Neural progenitor cell (in vitro differentiated cells): ENCODE results near the gene RNF26. TPM values are rescaled to one million over a fixed set of nuclear protein-coding genes. Genes with fewer than 3 reads are reported as not detected.
A peak's percentile ranks its signal among the peaks of the same experiment; 100 is the strongest.

ENCODE experiments used
- DNase-seq: peaks from one replicate; pipeline ENCODE4 v3.0.0-alpha.2; 2016; ENCODE audit warnings: low spot score
- H2AFZ ChIP-seq: fragments of 200-600 bp; sonication (generic); replicated peaks from 2 replicates; pipeline ENCODE4 v1.6.1; 2016; ENCODE audit warnings: antibody characterized with exemption
- H3F3A ChIP-seq: fragments of 200-600 bp; sonication (generic); 2 replicates; pipeline ENCODE4 v1.6.1; 2016; ENCODE audit warnings: antibody characterized with exemption, low read depth
- H3K27ac ChIP-seq: fragments of 200-600 bp; sonication (generic); 2 replicates; pipeline ENCODE4 v1.5.1; 2016; ENCODE audit warnings: mild to moderate bottlenecking
- H3K27me3 ChIP-seq: fragments of 200-600 bp; sonication (generic); 2 replicates; pipeline ENCODE4 v1.6.1; 2016; ENCODE audit warnings: mild to moderate bottlenecking, moderate library complexity
- H3K36me3 ChIP-seq: fragments of 200-600 bp; sonication (generic); 2 replicates; pipeline ENCODE4 v1.5.1; 2016
- H3K4me1 ChIP-seq: fragments of 200-600 bp; sonication (generic); 2 replicates; pipeline ENCODE4 v1.6.1; 2016; ENCODE audit warnings: mixed run types
- H3K4me2 ChIP-seq: fragments of 200-600 bp; sonication (generic); 2 replicates; pipeline ENCODE4 v1.6.1; 2016
- H3K4me3 ChIP-seq: fragments of 200-600 bp; sonication (generic); 2 replicates; pipeline ENCODE4 v1.5.1; 2016
- H3K79me2 ChIP-seq: fragments of 200-600 bp; sonication (generic); 2 replicates; pipeline ENCODE4 v1.6.1; 2016; ENCODE audit warnings: low read depth
- H3K9ac ChIP-seq: fragments of 200-600 bp; sonication (generic); 2 replicates; pipeline ENCODE4 v1.6.1; 2016
- H3K9me3 ChIP-seq: fragments of 200-600 bp; sonication (generic); 2 replicates; pipeline ENCODE4 v1.5.1; 2016; ENCODE audit warnings: low read depth
- H4K20me1 ChIP-seq: fragments of 200-600 bp; sonication (generic); 2 replicates; pipeline ENCODE4 v1.6.1; 2016; ENCODE audit warnings: low read depth
- H3K27ac Mint-ChIP-seq: 3 replicates; pipeline ENCODE4 v1.8.0; 2021; ENCODE audit warnings: mixed read lengths
- H3K27me3 Mint-ChIP-seq: 2 replicates; pipeline ENCODE4 v1.8.0; 2022; ENCODE audit warnings: low read depth, mild to moderate bottlenecking, inconsistent platforms, moderate library complexity, mixed read lengths; ENCODE audit not compliant: insufficient read depth
- H3K36me3 Mint-ChIP-seq: 3 replicates; pipeline ENCODE4 v1.8.0; 2021; ENCODE audit warnings: mixed read lengths
- H3K4me1 Mint-ChIP-seq: 3 replicates; pipeline ENCODE4 v1.8.0; 2021; ENCODE audit warnings: mixed read lengths
- H3K4me3 Mint-ChIP-seq: 3 replicates; pipeline ENCODE4 v1.8.0; 2021; ENCODE audit warnings: mild to moderate bottlenecking, moderate library complexity, mixed read lengths
- H3K9me3 Mint-ChIP-seq: 3 replicates; pipeline ENCODE4 v1.8.0; 2020; ENCODE audit warnings: mixed read lengths
- EZH2 ChIP-seq: fragments of 200-600 bp; sonication (generic); IDR thresholded peaks from 2 replicates; pipeline ENCODE4 v1.6.1; 2017; ENCODE audit warnings: antibody characterized with exemption, mild to moderate bottlenecking, moderate library complexity
- EZH2phosphoT487 ChIP-seq: fragments of 200-600 bp; sonication (generic); IDR thresholded peaks from 2 replicates; pipeline ENCODE4 v1.6.1; 2017; ENCODE audit warnings: antibody characterized with exemption
- total RNA-seq: library from RNA; depleted of rRNA; stranded (reverse); fragments of >200 nt; gene quantifications from 2 replicates; pipeline ENCODE4 v1.2.3, GENCODE V29; 2015; ENCODE audit warnings: low replicate concordance
- TF ChIP-seq, protein P1 (sequence below): fragments of 200-600 bp; sonication (generic); IDR thresholded peaks from 2 replicates; pipeline ENCODE4 v1.5.1; 2017; ENCODE audit warnings: antibody characterized with exemption, mild to moderate bottlenecking

Gene RNF26
- total RNA-seq, 1 donor from 2014 or later, result 17.1 TPM

DNA sequence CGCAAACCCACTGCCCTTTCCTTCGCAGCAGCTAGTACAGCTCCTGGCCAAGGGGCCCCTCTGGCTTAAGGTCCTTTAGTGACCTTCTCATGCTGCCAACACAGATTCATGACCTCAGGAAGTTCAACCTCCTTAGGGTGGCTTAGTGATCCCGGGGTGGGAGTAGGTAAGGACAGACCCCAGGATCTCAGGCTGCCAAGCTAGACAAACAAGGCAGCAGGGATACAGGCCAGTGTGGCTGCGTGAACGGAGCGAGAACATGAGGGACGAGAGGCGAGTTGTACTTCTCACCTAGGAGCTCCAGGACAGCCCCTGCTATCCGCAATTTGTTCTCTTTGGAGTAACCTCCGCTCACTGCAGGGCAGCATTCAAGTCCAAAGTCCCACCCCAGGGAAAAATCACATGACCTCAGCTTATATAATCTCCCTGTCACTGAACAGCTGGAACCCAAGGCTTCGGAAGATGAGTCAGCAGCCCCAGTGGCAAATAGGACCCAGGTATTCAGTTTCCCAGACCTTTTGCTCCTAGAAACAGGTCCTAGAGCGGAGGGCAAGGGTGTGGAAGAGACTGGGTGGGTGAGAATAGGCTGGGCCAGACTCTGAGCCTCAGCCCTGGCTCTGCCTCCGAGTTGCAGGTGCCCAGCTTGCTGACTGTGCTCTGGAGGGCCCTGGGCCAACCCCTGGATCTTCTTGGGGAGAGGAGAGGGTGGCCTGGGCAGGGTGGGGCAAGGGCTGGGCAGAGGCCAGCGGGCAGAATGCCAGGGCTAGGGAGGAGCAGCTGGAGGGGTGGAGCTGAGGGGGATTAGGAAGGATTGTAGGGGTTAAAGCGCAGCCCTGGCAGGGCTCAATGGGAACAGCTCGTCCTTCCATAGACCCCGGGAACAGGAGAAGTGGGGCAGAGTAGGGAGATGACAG lies 34.1 kb downstream of the RNF26 start:
- Histone ChIP-seq H3K4me2 (peak overlapping the region; percentile 3), H3K4me1 (peaks cover 21% of the 10 kb centered on the region), H3K4me3 (no peak overlapping the region), H4K20me1 (peaks cover 16% of the 10 kb centered on the region), H3K9me3 (no peaks in the 10 kb centered on the region), H3K27me3 (peaks cover 30% of the 10 kb centered on the region), H3F3A (peaks cover under 1% of the 10 kb centered on the region), H3K27ac (no peak overlapping the region), H3K9ac (no peak overlapping the region), H3K79me2 (no peaks in the 10 kb centered on the region), H2AFZ (no peak overlapping the region), H3K36me3 (no peaks in the 10 kb centered on the region)
- peaks cover 56% of the 10 kb centered on the region for H3K4me1 Mint-ChIP-seq
- peak overlapping the region; percentile 37 for H3K27ac Mint-ChIP-seq
- H3K36me3 Mint-ChIP-seq, result no peaks in the 10 kb centered on the region
- H3K4me3 Mint-ChIP-seq, result no peak overlapping the region
- peaks cover 21% of the 10 kb centered on the region for H3K27me3 Mint-ChIP-seq
- DNase-seq, result peak; percentile 52
- peaks cover 2% of the 10 kb centered on the region for H3K9me3 Mint-ChIP-seq
- no peak for TF ChIP-seq EZH2
- TF ChIP-seq EZH2phosphoT487, result no peak
- TF ChIP-seq, protein P1, sequence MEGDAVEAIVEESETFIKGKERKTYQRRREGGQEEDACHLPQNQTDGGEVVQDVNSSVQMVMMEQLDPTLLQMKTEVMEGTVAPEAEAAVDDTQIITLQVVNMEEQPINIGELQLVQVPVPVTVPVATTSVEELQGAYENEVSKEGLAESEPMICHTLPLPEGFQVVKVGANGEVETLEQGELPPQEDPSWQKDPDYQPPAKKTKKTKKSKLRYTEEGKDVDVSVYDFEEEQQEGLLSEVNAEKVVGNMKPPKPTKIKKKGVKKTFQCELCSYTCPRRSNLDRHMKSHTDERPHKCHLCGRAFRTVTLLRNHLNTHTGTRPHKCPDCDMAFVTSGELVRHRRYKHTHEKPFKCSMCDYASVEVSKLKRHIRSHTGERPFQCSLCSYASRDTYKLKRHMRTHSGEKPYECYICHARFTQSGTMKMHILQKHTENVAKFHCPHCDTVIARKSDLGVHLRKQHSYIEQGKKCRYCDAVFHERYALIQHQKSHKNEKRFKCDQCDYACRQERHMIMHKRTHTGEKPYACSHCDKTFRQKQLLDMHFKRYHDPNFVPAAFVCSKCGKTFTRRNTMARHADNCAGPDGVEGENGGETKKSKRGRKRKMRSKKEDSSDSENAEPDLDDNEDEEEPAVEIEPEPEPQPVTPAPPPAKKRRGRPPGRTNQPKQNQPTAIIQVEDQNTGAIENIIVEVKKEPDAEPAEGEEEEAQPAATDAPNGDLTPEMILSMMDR, result no peak

DNA sequence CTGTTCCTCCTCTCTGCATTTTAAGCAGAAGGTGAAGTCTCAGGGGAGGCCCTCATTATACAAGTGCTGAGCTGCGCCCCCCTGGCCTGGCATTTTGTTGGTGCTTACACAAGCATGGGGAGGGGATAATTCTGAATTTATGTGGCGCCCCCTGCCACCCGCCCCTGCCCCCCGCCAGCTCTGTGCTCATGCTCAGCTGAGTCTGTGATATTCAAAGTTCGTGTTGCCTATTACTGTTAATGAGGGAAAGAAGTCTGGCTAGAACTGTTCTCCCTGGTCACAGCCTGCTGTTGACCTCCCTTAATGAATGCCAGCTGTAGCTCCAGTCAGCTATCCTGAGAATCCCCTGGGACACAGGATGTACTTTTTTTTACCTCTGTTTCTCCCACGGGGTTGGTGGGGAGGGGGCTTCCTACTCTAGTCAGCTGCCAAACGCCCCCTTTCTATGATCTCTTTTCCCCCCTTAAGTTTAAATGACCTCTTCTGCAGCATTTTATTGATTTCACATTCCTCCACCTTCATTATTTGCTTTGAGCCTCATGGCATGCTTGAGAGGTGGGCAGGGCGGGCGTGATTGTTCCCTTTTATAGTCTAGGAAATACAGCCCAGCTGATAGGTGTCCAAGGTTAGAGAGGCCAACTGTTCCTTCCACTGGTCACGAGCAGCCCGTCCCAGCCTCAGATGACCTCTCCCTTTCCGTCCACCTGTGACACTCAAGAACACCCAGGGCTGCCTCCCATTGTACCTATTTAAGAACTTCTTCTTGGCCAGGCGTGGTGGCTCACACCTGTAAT lies 35.0 kb downstream of the RNF26 start:
- DNase-seq, result no peak
- peaks cover 62% of the 10 kb centered on the region for H3K4me1 Mint-ChIP-seq

DNA sequence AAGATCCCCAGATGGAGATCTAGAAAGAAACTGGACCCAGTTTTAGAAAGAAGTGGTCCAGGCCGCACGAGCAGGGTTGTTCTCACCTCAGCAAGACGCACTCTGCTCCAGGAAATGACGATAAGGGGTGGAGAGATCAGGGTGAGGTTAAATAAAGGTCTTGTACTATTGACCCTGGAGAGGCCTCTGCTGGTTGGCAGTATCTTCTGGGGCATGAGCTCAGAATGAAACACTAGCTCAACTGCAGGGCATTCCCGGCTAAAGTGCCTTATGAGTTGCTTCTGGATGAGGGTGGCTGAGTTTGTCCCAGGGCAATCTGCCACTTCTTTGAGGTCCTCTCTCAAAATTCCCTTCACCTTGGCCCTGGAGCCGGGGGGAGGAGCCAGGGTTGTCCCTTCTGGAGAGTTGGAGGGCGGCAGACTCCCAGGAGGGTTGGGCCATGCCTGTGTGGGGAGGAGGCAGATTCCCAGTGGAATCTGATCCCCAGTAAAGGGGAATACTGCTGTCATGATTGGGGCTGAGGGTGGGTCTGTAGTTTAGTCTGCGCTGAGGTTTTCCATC lies 36.2 kb downstream of the RNF26 start:
- H3K4me1 Mint-ChIP-seq, result peaks cover 66% of the 10 kb centered on the region
- peaks cover 2% of the 10 kb centered on the region for H3K9me3 Mint-ChIP-seq
- Histone ChIP-seq H3K9ac (no peak overlapping the region), H4K20me1 (no peaks in the 10 kb centered on the region), H2AFZ (no peak overlapping the region), H3F3A (peaks cover 10% of the 10 kb centered on the region), H3K4me3 (no peak overlapping the region), H3K4me1 (peaks cover 33% of the 10 kb centered on the region), H3K79me2 (no peaks in the 10 kb centered on the region), H3K27me3 (peaks cover 8% of the 10 kb centered on the region), H3K27ac (no peak overlapping the region), H3K36me3 (no peaks in the 10 kb centered on the region), H3K9me3 (no peaks in the 10 kb centered on the region), H3K4me2 (no peak overlapping the region)
- peaks cover 11% of the 10 kb centered on the region for H3K27me3 Mint-ChIP-seq
- TF ChIP-seq EZH2phosphoT487 (no peak), EZH2 (no peak)
- TF ChIP-seq, protein P1, result no peak
- no peak overlapping the region for H3K27ac Mint-ChIP-seq
- H3K4me3 Mint-ChIP-seq, result no peak overlapping the region
- H3K36me3 Mint-ChIP-seq, result no peaks in the 10 kb centered on the region
- no peak for DNase-seq

More for the DNA sequence above, 35.0 kb downstream of the RNF26 start:
- Mint-ChIP-seq H3K36me3 (no peaks in the 10 kb centered on the region), H3K27ac (no peak overlapping the region), H3K27me3 (peaks cover 21% of the 10 kb centered on the region), H3K9me3 (peaks cover 2% of the 10 kb centered on the region), H3K4me3 (no peak overlapping the region)
- Histone ChIP-seq H3K4me3 (no peak overlapping the region), H3K27ac (no peak overlapping the region), H3K36me3 (no peaks in the 10 kb centered on the region), H3F3A (no peaks in the 10 kb centered on the region), H4K20me1 (peaks cover 12% of the 10 kb centered on the region), H2AFZ (no peak overlapping the region), H3K9me3 (no peaks in the 10 kb centered on the region), H3K79me2 (no peaks in the 10 kb centered on the region), H3K27me3 (peaks cover 21% of the 10 kb centered on the region), H3K9ac (no peak overlapping the region), H3K4me2 (peak overlapping the region; percentile 3), H3K4me1 (peaks cover 20% of the 10 kb centered on the region)
- TF ChIP-seq, protein P1, result no peak
- TF ChIP-seq EZH2phosphoT487 (no peak), EZH2 (no peak)
